GM18909 (cell line): ENCODE measurements around the gene ZMIZ1.

Source experiments
- ATAC-seq: cut with Tn5 transposase; IDR thresholded peaks from one replicate; pipeline ENCODE4 v1.9.1; 2021; ENCODE audit warnings: mild to moderate bottlenecking; ENCODE audit not compliant: unreplicated experiment, poor library complexity

The ZMIZ1 gene

GRCh38 chr10:79049931-79050895, 18.6 kb upstream of the ZMIZ1 start:
- ATAC-seq = no peak

GRCh38 chr10:79050896-79051555, 17.7 kb upstream of the ZMIZ1 start:
- ATAC-seq = no peak

- no peak for ATAC-seq
Observed at GRCh38 chr10:79051766-79052165, 17.0 kb upstream of the ZMIZ1 start.

- peak; percentile 54 for ATAC-seq
Observed at GRCh38 chr10:79052291-79053080, 16.3 kb upstream of the ZMIZ1 start.

- ATAC-seq = no peak
Observed at GRCh38 chr10:79053081-79053434, 15.7 kb upstream of the ZMIZ1 start.

- no peak for ATAC-seq
Observed at GRCh38 chr10:79053481-79054202, 15.1 kb upstream of the ZMIZ1 start.

- no peak for ATAC-seq
Observed at GRCh38 chr10:79054203-79055099, 14.3 kb upstream of the ZMIZ1 start.

GRCh38 chr10:79055100-79055782, 13.5 kb upstream of the ZMIZ1 start:
- no peak for ATAC-seq

- ATAC-seq = no peak
Observed at GRCh38 chr10:79055892-79056291, 12.9 kb upstream of the ZMIZ1 start.

GRCh38 chr10:79056361-79056735, 12.4 kb upstream of the ZMIZ1 start:
- ATAC-seq = no peak

GRCh38 chr10:79056736-79057391, 11.9 kb upstream of the ZMIZ1 start:
- no peak for ATAC-seq

- ATAC-seq = no peak
Observed at GRCh38 chr10:79057481-79058275, 11.1 kb upstream of the ZMIZ1 start.

GRCh38 chr10:79058899-79059841, 9.6 kb upstream of the ZMIZ1 start:
- ATAC-seq = no peak

- no peak for ATAC-seq
Observed at GRCh38 chr10:79059859-79060379, 8.8 kb upstream of the ZMIZ1 start.

GRCh38 chr10:79060641-79061255, 8.0 kb upstream of the ZMIZ1 start:
- ATAC-seq = no peak
